Endothelial cell of umbilical vein (primary cell): ENCODE results near the gene HSBP1.

Source experiments
- CTCF ChIP-seq, 2 donors: IDR thresholded peaks; 1 replicate in 1 of 2; 2 replicates in 1 of 2; pipeline ENCODE4 v1.5.1; 2011; ENCODE audit warnings: low read length in 2 of 2, mild to moderate bottlenecking in 2 of 2, moderate library complexity in 2 of 2, control low read depth in 1 of 2, inconsistent platforms in 1 of 2, low read depth in 1 of 2; ENCODE audit not compliant: insufficient read depth in 1 of 2; ENCODE audit errors: extremely low read depth in 1 of 2
- EZH2 ChIP-seq: IDR thresholded peaks from 2 replicates; pipeline ENCODE4 v1.6.1; 2012; ENCODE audit warnings: borderline replicate concordance, low read depth, mild to moderate bottlenecking, moderate library complexity, low read length, inconsistent platforms; ENCODE audit not compliant: severe bottlenecking
- MYC ChIP-seq: IDR thresholded peaks from one replicate; pipeline ENCODE4 v1.6.1; 2011; ENCODE audit warnings: mild to moderate bottlenecking, low read depth, low read length
- POLR2A ChIP-seq: IDR thresholded peaks from 2 replicates; pipeline ENCODE4 v1.6.1; 2012; ENCODE audit warnings: low read depth, mild to moderate bottlenecking, control low read depth, low read length
- POLR2AphosphoS5 ChIP-seq: IDR thresholded peaks from 2 replicates; pipeline ENCODE4 v1.6.1; 2012; ENCODE audit warnings: low read depth, mild to moderate bottlenecking, control low read depth, low read length, moderate library complexity; ENCODE audit not compliant: insufficient read depth

DNA sequence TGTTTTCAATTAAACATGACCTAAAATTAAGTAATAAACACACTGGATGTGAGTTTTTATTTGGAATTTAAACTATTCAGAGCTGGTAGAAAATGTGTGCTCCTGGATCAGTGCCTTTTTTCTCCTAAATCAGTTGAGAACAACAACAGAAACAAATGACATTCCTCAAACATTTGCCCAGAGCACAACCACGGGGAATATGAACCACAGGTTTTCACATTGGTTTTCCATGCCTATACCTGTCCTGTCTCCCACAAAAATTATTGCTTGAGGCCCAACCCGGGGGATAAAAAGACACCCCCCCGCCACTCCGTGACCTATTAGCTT, 6.8 kb downstream of the HSBP1 start:
- no peak for TF ChIP-seq CTCF (IDR thresholded peaks at IDR 0.05; ENCODE audit: extremely low read depth in 1 of 2, insufficient read depth in 1 of 2, low read depth in 1 of 2, low read length in 2 of 2)
- TF ChIP-seq POLR2AphosphoS5, result no peak
- no peak for TF ChIP-seq POLR2A
- TF ChIP-seq MYC, result no peak
- no peak for TF ChIP-seq EZH2
